Mesenchymal stem cell (in vitro differentiated cells and primary cell): Measurements from ENCODE around the gene RAB7B.

Experiments
- DNase-seq: peaks from one replicate; pipeline ENCODE4 v3.0.0-alpha.2; 2013
- H2AFZ ChIP-seq: one replicate; pipeline ENCODE4 v1.6.1; 2013; ENCODE audit warnings: low read depth, mild to moderate bottlenecking, control low read depth, inconsistent platforms, low read length, moderate library complexity
- H2AK5ac ChIP-seq: 2 replicates; pipeline ENCODE4 v1.6.1; 2013; ENCODE audit warnings: low read length, moderate library complexity, mild to moderate bottlenecking, inconsistent platforms; ENCODE audit not compliant: severe bottlenecking
- H2BK120ac ChIP-seq: one replicate; pipeline ENCODE4 v1.6.1; 2013; ENCODE audit warnings: low read depth, mild to moderate bottlenecking, inconsistent platforms, low read length, moderate library complexity
- H2BK12ac ChIP-seq, 2 experiments: one replicate each; pipeline ENCODE4 v1.6.1; 2013; ENCODE audit warnings: inconsistent platforms in 2 of 2, low read length in 2 of 2, mild to moderate bottlenecking in 2 of 2, moderate library complexity in 2 of 2, control low read depth in 1 of 2
- H2BK15ac ChIP-seq: one replicate; pipeline ENCODE4 v1.6.1; 2013; ENCODE audit warnings: mild to moderate bottlenecking, low read depth, inconsistent platforms; ENCODE audit not compliant: poor library complexity, severe bottlenecking
- H2BK5ac ChIP-seq: 2 replicates; pipeline ENCODE4 v1.6.1; 2013; ENCODE audit warnings: low read depth, mild to moderate bottlenecking, low read length, control low read depth, inconsistent platforms; ENCODE audit not compliant: poor library complexity, severe bottlenecking
- H3K14ac ChIP-seq, 2 experiments: one replicate each; pipeline ENCODE4 v1.6.1; 2013; ENCODE audit warnings: inconsistent platforms in 2 of 2, low read length in 2 of 2, control low read depth in 1 of 2, mild to moderate bottlenecking in 1 of 2, moderate library complexity in 1 of 2
- H3K18ac ChIP-seq, 2 experiments: one replicate each; pipeline ENCODE4 v1.6.1; 2013; ENCODE audit warnings: inconsistent platforms in 2 of 2, low read length in 2 of 2, control low read depth in 1 of 2, low read depth in 1 of 2, mild to moderate bottlenecking in 1 of 2
- H3K23ac ChIP-seq, 2 experiments: one replicate each; pipeline ENCODE4 v1.6.1; 2013; ENCODE audit warnings: inconsistent platforms in 2 of 2, low read length in 2 of 2, mild to moderate bottlenecking in 2 of 2, moderate library complexity in 2 of 2, control low read depth in 1 of 2
- H3K27ac ChIP-seq: 2 replicates; pipeline ENCODE4 v1.5.1; 2013; ENCODE audit warnings: mild to moderate bottlenecking, moderate library complexity, low read length, control low read depth, inconsistent platforms; ENCODE audit not compliant: poor library complexity, severe bottlenecking
- H3K27me3 ChIP-seq, 2 experiments: 2 replicates each; pipeline versions ENCODE4 v1.6.1 to v1.7.0; 2013; ENCODE audit warnings: low read length in 2 of 2, mild to moderate bottlenecking in 2 of 2, moderate library complexity in 2 of 2, control low read depth in 1 of 2, inconsistent platforms in 1 of 2; ENCODE audit not compliant: control insufficient read depth in 1 of 2, insufficient read depth in 1 of 2
- H3K36me3 ChIP-seq, 2 experiments: 2 replicates each; pipeline versions ENCODE4 v1.6.1 to v1.7.0; 2013; ENCODE audit warnings: low read length in 2 of 2, control low read depth in 1 of 2, inconsistent platforms in 1 of 2, low read depth in 1 of 2, mild to moderate bottlenecking in 1 of 2; ENCODE audit not compliant: insufficient read depth in 2 of 2, control insufficient read depth in 1 of 2
- H3K4ac ChIP-seq, 2 experiments: one replicate each; pipeline ENCODE4 v1.6.1; 2013; ENCODE audit warnings: inconsistent platforms in 2 of 2, low read length in 2 of 2, mild to moderate bottlenecking in 2 of 2, moderate library complexity in 2 of 2, control low read depth in 1 of 2, low read depth in 1 of 2
- H3K4me1 ChIP-seq: 2 replicates; pipeline ENCODE4 v1.6.1; 2013; ENCODE audit warnings: low read depth, low read length, control low read depth; ENCODE audit not compliant: control insufficient read depth, insufficient read depth
- H3K4me2 ChIP-seq: 2 replicates; pipeline ENCODE4 v1.6.1; 2013; ENCODE audit warnings: low read length, mild to moderate bottlenecking, inconsistent platforms; ENCODE audit not compliant: poor library complexity, severe bottlenecking
- H3K4me3 ChIP-seq, 2 experiments: 2 replicates each; pipeline versions ENCODE4 v1.5.1 to v1.7.0; 2013; ENCODE audit warnings: low read length in 2 of 2, mild to moderate bottlenecking in 2 of 2, control low read depth in 1 of 2, low read depth in 1 of 2; ENCODE audit not compliant: insufficient read depth in 1 of 2
- H3K79me1 ChIP-seq: replicated peaks from 2 replicates; pipeline ENCODE4 v1.6.1; 2013; ENCODE audit warnings: mild to moderate bottlenecking, control low read depth, low read length, inconsistent platforms; ENCODE audit not compliant: poor library complexity, severe bottlenecking
- H3K9ac ChIP-seq: 2 replicates; pipeline ENCODE4 v1.7.0; 2013; ENCODE audit warnings: mild to moderate bottlenecking, low read length, moderate library complexity
- H3K9me3 ChIP-seq: 2 replicates; pipeline ENCODE4 v1.7.0; 2013; ENCODE audit warnings: mild to moderate bottlenecking, low read length; ENCODE audit not compliant: control insufficient read depth
- H4K8ac ChIP-seq: one replicate; pipeline ENCODE4 v1.6.1; 2013; ENCODE audit warnings: inconsistent platforms, mild to moderate bottlenecking, low read length, moderate library complexity
- H4K91ac ChIP-seq: one replicate; pipeline ENCODE4 v1.6.1; 2013; ENCODE audit warnings: mild to moderate bottlenecking, low read length, inconsistent platforms
- WGBS: methylation state at CpG from one replicate; pipeline ENCODE4 v1.1.7; 2013; ENCODE audit warnings: mixed read lengths; 5-methylcytosine and 5-hydroxymethylcytosine counted together

Gene RAB7B

DNA sequence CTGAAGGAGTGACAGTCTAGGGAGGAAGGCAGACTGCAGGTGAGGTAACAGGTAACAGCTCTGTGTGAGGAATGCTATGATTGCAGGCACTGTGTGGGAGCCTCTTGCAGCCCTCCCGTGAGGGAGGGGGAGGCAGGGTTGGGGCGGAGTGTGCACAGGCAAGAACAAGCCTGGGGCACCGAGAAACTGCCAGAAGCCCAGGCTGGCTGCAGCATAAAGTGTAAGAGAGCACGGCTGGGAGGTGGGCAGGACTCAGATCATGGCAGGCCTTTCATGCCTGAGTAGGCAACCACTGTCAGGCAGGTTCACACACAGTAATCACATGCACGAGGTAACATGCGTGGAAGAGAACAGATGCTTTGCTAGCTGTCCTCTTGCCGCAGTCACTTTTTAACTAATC, 38.4 kb upstream of the RAB7B start:
- no peak overlapping the region for H2BK120ac ChIP-seq

DNA sequence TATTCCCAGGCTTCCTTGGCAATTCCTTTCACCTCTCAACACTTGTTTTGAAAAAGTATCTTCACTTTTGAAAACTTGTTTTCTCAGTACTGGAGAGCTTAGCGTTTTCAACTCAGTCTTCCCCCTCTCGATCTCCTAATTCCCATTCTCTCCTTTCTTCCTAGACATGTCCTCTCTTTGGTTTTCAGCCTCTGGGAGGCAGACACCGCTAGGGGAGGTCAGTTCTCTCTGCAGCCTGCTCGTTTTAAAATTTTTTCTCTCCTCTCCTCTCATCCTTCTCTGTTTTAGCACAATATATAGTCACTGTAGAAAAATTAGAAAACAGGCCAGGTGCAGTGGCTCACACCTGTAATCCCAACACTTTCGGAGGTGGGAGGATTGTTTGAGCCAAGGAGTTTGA, 37.1 kb upstream of the RAB7B start:
- Histone ChIP-seq H3K79me1 (no peaks in the 10 kb centered on the region), H3K4me3 (no peak overlapping the region), H3K27me3 (peaks cover 0 to 52% of the 10 kb centered on the region in 2 experiments), H3K9ac (no peak overlapping the region), H2AK5ac (no peak overlapping the region), H2BK5ac (no peak overlapping the region), H3K4me1 (peaks cover 8% of the 10 kb centered on the region), H2BK15ac (no peak overlapping the region), H3K4me2 (no peak overlapping the region), H3K23ac (no peak overlapping the region), H3K27ac (no peak overlapping the region), H3K9me3 (no peaks in the 10 kb centered on the region), H4K91ac (no peak overlapping the region), H4K8ac (no peak overlapping the region), H3K18ac (no peak overlapping the region), H2AFZ (no peak overlapping the region), H2BK120ac (no peak overlapping the region), H3K4ac (no peak overlapping the region), H3K36me3 (no peaks in the 10 kb centered on the region), H2BK12ac (no peak overlapping the region), H3K14ac (no peak overlapping the region)
- WGBS, result 81% methylated on average over 4 of the region's 5 CpGs
- no peak for DNase-seq

More for the DNA sequence above, 38.4 kb upstream of the RAB7B start:
- H3K27ac ChIP-seq, result no peak overlapping the region
- H3K9ac ChIP-seq, result no peak overlapping the region
- H3K14ac ChIP-seq, result peak overlapping the region in 1 of 2 experiments; percentile 26
- no peak overlapping the region for H3K23ac ChIP-seq
- DNase-seq, result no peak
- WGBS, result 71% methylated on average over 7 of the region's 7 CpGs
- H2BK15ac ChIP-seq, result no peak overlapping the region
- no peak overlapping the region for H2AFZ ChIP-seq
- no peak overlapping the region for H3K4ac ChIP-seq
- H3K79me1 ChIP-seq, result no peaks in the 10 kb centered on the region
- no peak overlapping the region for H2BK5ac ChIP-seq
- no peak overlapping the region for H3K18ac ChIP-seq
- no peak overlapping the region for H3K4me3 ChIP-seq
- H4K8ac ChIP-seq, result no peak overlapping the region
- no peak overlapping the region for H4K91ac ChIP-seq
- H3K4me1 ChIP-seq, result peaks cover 8% of the 10 kb centered on the region
- no peak overlapping the region for H2BK12ac ChIP-seq
- no peaks in the 10 kb centered on the region for H3K36me3 ChIP-seq
- no peak overlapping the region for H2AK5ac ChIP-seq
- peaks cover 0 to 41% of the 10 kb centered on the region in 2 experiments for H3K27me3 ChIP-seq
- H3K9me3 ChIP-seq, result no peaks in the 10 kb centered on the region
- no peak overlapping the region for H3K4me2 ChIP-seq

DNA sequence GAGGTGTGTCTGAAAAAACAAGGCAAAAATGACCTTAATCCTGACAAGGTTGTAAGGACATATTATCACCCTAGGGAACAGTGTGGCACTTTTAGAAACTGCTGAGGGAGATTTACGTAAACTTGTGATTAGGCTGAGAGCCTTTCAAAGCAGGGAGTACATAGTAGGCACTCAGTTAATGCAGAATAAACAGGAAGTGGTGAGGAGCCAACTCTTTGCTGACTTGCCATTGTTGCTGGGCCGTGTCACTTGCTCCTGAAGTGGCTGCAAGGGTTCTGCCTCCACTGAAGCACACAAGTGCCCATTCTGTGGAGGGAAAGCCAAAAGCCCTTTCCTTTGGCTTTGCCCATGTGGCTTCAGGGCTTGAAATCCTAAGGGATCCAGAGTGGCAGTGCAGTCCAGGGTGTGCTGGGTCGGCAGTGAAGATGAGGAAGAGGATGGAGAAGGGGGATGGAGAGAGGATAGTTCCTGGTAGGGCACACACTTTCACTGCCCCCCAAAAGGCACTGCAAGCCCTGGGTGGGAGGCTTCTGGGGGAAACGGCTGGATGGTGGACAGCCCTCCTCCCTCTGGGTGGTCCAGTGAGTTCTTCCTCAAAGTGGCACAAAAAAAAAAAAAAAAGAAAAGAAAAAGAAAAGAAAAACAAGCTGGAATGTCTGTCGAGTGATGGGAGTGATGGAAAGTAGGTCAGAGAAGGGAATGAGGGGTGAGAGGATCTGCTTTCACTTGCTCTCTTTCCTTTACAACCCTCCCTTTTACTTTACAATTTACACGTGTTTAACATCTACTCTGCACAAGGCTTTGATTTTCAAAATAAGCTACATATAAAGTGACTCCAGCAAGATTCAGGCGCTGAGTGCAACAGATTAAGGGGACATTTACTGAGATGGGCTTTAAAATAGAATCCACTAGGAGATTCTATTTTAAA, 36.1 kb upstream of the RAB7B start:
- H2BK15ac ChIP-seq, result no peak overlapping the region
- no peak overlapping the region for H2BK120ac ChIP-seq
- no peak overlapping the region for H3K23ac ChIP-seq
- no peaks in the 10 kb centered on the region for H3K36me3 ChIP-seq
- no peak overlapping the region for H3K4me3 ChIP-seq
- no peak for DNase-seq
- no peak overlapping the region for H2AFZ ChIP-seq
- H3K27me3 ChIP-seq, result peaks cover 0 to 61% of the 10 kb centered on the region in 2 experiments
- no peak overlapping the region for H3K18ac ChIP-seq
- H3K4me2 ChIP-seq, result no peak overlapping the region
- H3K14ac ChIP-seq, result no peak overlapping the region
- H3K4ac ChIP-seq, result no peak overlapping the region
- H2BK5ac ChIP-seq, result no peak overlapping the region
- 48% methylated on average over 5 of the region's 7 CpGs for WGBS
- H3K4me1 ChIP-seq, result peaks cover 8% of the 10 kb centered on the region
- H2AK5ac ChIP-seq, result peak overlapping the region; percentile 46
- no peak overlapping the region for H3K9ac ChIP-seq
- no peaks in the 10 kb centered on the region for H3K79me1 ChIP-seq
- no peak overlapping the region for H3K27ac ChIP-seq
- H4K8ac ChIP-seq, result no peak overlapping the region
- no peak overlapping the region for H2BK12ac ChIP-seq
- H4K91ac ChIP-seq, result no peak overlapping the region
- H3K9me3 ChIP-seq, result no peaks in the 10 kb centered on the region

DNA sequence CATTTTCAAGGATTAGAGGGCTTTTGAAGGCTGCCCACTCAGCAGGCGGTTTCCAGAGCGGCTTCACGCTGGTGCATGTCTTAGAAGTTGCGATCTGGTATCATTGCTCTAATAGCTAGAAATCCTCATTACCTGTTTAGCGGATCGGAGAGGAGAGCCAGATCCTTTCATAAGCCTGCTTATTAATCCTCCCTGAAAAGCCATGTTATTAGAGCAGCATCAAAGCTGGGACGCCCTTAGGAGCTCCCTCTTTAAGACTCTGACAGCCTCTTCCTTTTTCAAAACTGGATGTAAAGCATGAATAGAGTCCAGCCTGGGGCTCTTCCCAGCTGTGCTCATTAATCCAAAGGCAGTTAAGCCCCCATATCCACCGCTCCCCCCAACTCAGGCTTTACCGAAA, 34.4 kb upstream of the RAB7B start:
- Histone ChIP-seq H4K8ac (no peak overlapping the region), H3K79me1 (no peaks in the 10 kb centered on the region), H2AK5ac (no peak overlapping the region), H3K23ac (no peak overlapping the region), H3K18ac (no peak overlapping the region), H2BK15ac (no peak overlapping the region), H4K91ac (no peak overlapping the region), H3K27ac (no peak overlapping the region), H3K36me3 (no peaks in the 10 kb centered on the region), H3K27me3 (peaks cover 0 to 66% of the 10 kb centered on the region in 2 experiments), H3K4ac (no peak overlapping the region), H2BK12ac (no peak overlapping the region), H3K4me3 (no peak overlapping the region), H2BK5ac (no peak overlapping the region), H3K9ac (no peak overlapping the region), H3K4me1 (peaks cover 8% of the 10 kb centered on the region), H3K4me2 (no peak overlapping the region), H3K14ac (no peak overlapping the region), H2AFZ (no peak overlapping the region), H2BK120ac (no peak overlapping the region), H3K9me3 (no peaks in the 10 kb centered on the region)
- no peak for DNase-seq
- WGBS, result 91% methylated on average over 8 of the region's 9 CpGs
